Left ventricle myocardium inferior (tissue), 1 donor: ENCODE data around the gene DDIT3. TPM values are rescaled to one million over a fixed set of nuclear protein-coding genes. Genes with fewer than 3 reads are reported as not detected.
A peak's percentile ranks its signal among the peaks of the same experiment; 100 is the strongest.

ENCODE experiments used
- DNase-seq: peaks from one replicate; pipeline ENCODE4 v3.0.0-alpha.2; 2020
- H3K27ac ChIP-seq: fragments of 200-600 bp; replicated peaks from 2 replicates; pipeline ENCODE4 v1.8.0; 2021
- H3K27me3 ChIP-seq: fragments of 200-600 bp; 2 replicates; pipeline ENCODE4 v1.8.0; 2021; ENCODE audit warnings: low read depth
- H3K36me3 ChIP-seq: fragments of 200-600 bp; 2 replicates; pipeline ENCODE4 v1.8.0; 2021
- H3K4me1 ChIP-seq: fragments of 200-600 bp; 2 replicates; pipeline ENCODE4 v1.8.0; 2021
- H3K4me3 ChIP-seq: fragments of 200-600 bp; 2 replicates; pipeline ENCODE4 v1.8.0; 2021; ENCODE audit warnings: mild to moderate bottlenecking, moderate library complexity
- H3K9me3 ChIP-seq: fragments of 200-600 bp; replicated peaks from 2 replicates; pipeline ENCODE4 v1.8.0; 2021
- intact Hi-C: fragments of 100-400 bp; cut with micrococcal nuclease; formaldehyde crosslinking; loops from one replicate; pipeline ENCODE4 v1.11.0; 2022
- total RNA-seq: library from RNA; stranded (reverse); fragmentation: NEBNext Ultra II Directional; extraction: Animal tissue kit (Norgen Biotek cat#: 25700); gene quantifications from one replicate; pipeline ENCODE4 v1.2.1, GENCODE V29; 2021
- TF ChIP-seq, protein P1 (sequence below): fragments of 200-600 bp; IDR thresholded peaks from 2 replicates; pipeline ENCODE4 v1.8.0; 2021; ENCODE audit warnings: antibody characterized with exemption, mild to moderate bottlenecking, borderline replicate concordance
- donor health status: DM: no; HTN: yes; CAD: no; lungs with severe emphysema.

The DDIT3 gene
- total RNA-seq, 1 donor from 2014 or later: 20.4 TPM

DNA sequence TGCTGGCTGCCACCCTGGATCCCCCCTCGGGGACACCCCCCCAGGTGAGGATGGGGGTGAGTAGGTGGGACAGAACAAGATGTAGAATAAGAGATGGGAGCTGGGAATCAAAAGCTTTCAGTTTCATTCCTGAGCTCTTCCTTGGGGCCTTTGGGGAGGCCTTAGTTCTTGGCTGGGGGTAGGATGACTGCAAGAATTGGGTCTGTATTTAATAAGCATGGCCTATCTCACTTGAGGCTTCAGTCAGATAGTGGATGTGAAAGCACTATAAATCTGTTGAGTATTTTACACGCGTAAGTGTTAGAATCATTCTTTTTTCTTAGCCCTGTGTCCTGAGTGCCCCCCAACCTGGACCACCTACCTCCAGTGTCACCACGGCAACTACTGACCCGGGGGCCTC is 6.9 kb upstream of the DDIT3 start:
- intact Hi-C loops: no loop called here
- peaks cover 31% of the 10 kb centered on the region for H3K4me1 ChIP-seq
- no peak overlapping the region for H3K27ac ChIP-seq
- no peak overlapping the region for H3K4me3 ChIP-seq
- TF ChIP-seq, protein P1, sequence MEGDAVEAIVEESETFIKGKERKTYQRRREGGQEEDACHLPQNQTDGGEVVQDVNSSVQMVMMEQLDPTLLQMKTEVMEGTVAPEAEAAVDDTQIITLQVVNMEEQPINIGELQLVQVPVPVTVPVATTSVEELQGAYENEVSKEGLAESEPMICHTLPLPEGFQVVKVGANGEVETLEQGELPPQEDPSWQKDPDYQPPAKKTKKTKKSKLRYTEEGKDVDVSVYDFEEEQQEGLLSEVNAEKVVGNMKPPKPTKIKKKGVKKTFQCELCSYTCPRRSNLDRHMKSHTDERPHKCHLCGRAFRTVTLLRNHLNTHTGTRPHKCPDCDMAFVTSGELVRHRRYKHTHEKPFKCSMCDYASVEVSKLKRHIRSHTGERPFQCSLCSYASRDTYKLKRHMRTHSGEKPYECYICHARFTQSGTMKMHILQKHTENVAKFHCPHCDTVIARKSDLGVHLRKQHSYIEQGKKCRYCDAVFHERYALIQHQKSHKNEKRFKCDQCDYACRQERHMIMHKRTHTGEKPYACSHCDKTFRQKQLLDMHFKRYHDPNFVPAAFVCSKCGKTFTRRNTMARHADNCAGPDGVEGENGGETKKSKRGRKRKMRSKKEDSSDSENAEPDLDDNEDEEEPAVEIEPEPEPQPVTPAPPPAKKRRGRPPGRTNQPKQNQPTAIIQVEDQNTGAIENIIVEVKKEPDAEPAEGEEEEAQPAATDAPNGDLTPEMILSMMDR: no peak
- H3K9me3 ChIP-seq: no peaks in the 10 kb centered on the region
- peaks cover 79% of the 10 kb centered on the region for H3K36me3 ChIP-seq
- no peak for DNase-seq
- no peaks in the 10 kb centered on the region for H3K27me3 ChIP-seq

GRCh38 chr12:57526477-57527126 is 6.3 kb upstream of the DDIT3 start:
- Histone ChIP-seq H3K4me1 (peaks cover 37% of the 10 kb centered on the region), H3K4me3 (no peak overlapping the region), H3K27ac (peak overlapping the region; percentile 19), H3K9me3 (no peaks in the 10 kb centered on the region), H3K27me3 (no peaks in the 10 kb centered on the region), H3K36me3 (peaks cover 73% of the 10 kb centered on the region)
- no peak for DNase-seq
- TF ChIP-seq, protein P1: no peak
- intact Hi-C loops: no loop called here

- Histone ChIP-seq H3K27ac (no peak overlapping the region), H3K4me1 (peaks cover 45% of the 10 kb centered on the region), H3K36me3 (peaks cover 65% of the 10 kb centered on the region), H3K4me3 (no peak overlapping the region), H3K27me3 (no peaks in the 10 kb centered on the region), H3K9me3 (no peaks in the 10 kb centered on the region)
- TF ChIP-seq, protein P1: no peak
- intact Hi-C loops: no loop called here
- DNase-seq: no peak
Observed at GRCh38 chr12:57525615-57526383, 5.5 kb upstream of the DDIT3 start.

- intact Hi-C loops: no loop called here
- H3K9me3 ChIP-seq: no peaks in the 10 kb centered on the region
- peak overlapping the region; percentile 93 for H3K4me3 ChIP-seq
- peaks cover 57% of the 10 kb centered on the region for H3K36me3 ChIP-seq
- H3K27ac ChIP-seq: peak overlapping the region; percentile 100
- TF ChIP-seq, protein P1: no peak
- H3K27me3 ChIP-seq: no peaks in the 10 kb centered on the region
- H3K4me1 ChIP-seq: peaks cover 48% of the 10 kb centered on the region
- DNase-seq: no peak
Observed at GRCh38 chr12:57524814-57525614, 4.7 kb upstream of the DDIT3 start.
